Fibroblast of lung (primary cell): Measurements from ENCODE around the gene MRPL58.

Experiments
- CTCF ChIP-seq, 2 donors: IDR thresholded peaks in 1 of 2; conservative IDR thresholded peaks in 1 of 2; 1 replicate in 1 of 2; 2 replicates in 1 of 2; pipeline ENCODE4 v1.5.1; 2011 to 2012; ENCODE audit warnings: low read length in 2 of 2, control low read depth in 1 of 2, inconsistent platforms in 1 of 2, low read depth in 1 of 2, mild to moderate bottlenecking in 1 of 2
- EZH2 ChIP-seq: IDR thresholded peaks from 2 replicates; pipeline ENCODE4 v1.5.1; 2012; ENCODE audit warnings: low read length, control low read depth, mild to moderate bottlenecking; ENCODE audit errors: missing control alignments

GRCh38 chr17:74979408-74980146, 32.9 kb upstream of the MRPL58 start:
- TF ChIP-seq CTCF (conservative IDR thresholded peaks at IDR 0.05 in 1 of 2, IDR thresholded peaks at IDR 0.05 in 1 of 2; ENCODE audit: low read depth in 1 of 2, low read length in 2 of 2): no peak
- no peak for TF ChIP-seq EZH2
